Esophagus muscularis mucosa (tissue), 4 donors: ENCODE measurements around the gene CHP1.
"Not testable (repeated sequence)": the region's sequence is repeated elsewhere in the genome, so short reads cannot be mapped to it uniquely, and the experiment has no call there.

Source experiments
- CTCF ChIP-seq, 3 experiments: fragments of 200-600 bp in 2 of 3; fragments of 450-650 bp in 1 of 3; sonication (generic) in 2 of 3; IDR thresholded peaks; one replicate each; pipeline ENCODE4 v1.5.1; 2017 to 2019; ENCODE audit warnings: antibody characterized with exemption in 3 of 3, mild to moderate bottlenecking in 2 of 3, moderate library complexity in 1 of 3
- EP300 ChIP-seq: sonication (generic); formaldehyde crosslinking; IDR thresholded peaks from one replicate; pipeline ENCODE4 v1.6.1; 2017; ENCODE audit warnings: antibody characterized with exemption
- POLR2A ChIP-seq: fragments of 450-650 bp; IDR thresholded peaks from one replicate; pipeline ENCODE4 v1.6.1; 2017; ENCODE audit warnings: antibody characterized with exemption, moderate library complexity, mild to moderate bottlenecking, low read depth

GRCh38 chr15:41260924-41261323, 29.9 kb downstream of the CHP1 start:
- TF ChIP-seq CTCF (IDR thresholded peaks at IDR 0.05); POLR2A; EP300: not testable (repeated sequence)
